Esophagus squamous epithelium (tissue), 4 donors: Measurements from ENCODE around the gene MAP3K8.

Experiments
- POLR2A ChIP-seq, 4 donors: fragments of 450-650 bp; IDR thresholded peaks; one replicate each; pipeline ENCODE4 v1.6.1; 2017; ENCODE audit warnings: antibody characterized with exemption in 4 of 4, mild to moderate bottlenecking in 4 of 4, moderate library complexity in 3 of 4
- TF ChIP-seq, protein P1 (sequence below), 6 experiments: fragments of 450-650 bp in 4 of 6; fragments of 200-600 bp in 2 of 6; sonication (generic) in 2 of 6; IDR thresholded peaks; one replicate each; pipeline ENCODE4 v1.5.1; 2016 to 2019; ENCODE audit warnings: antibody characterized with exemption in 6 of 6, mild to moderate bottlenecking in 4 of 6, moderate library complexity in 4 of 6

DNA sequence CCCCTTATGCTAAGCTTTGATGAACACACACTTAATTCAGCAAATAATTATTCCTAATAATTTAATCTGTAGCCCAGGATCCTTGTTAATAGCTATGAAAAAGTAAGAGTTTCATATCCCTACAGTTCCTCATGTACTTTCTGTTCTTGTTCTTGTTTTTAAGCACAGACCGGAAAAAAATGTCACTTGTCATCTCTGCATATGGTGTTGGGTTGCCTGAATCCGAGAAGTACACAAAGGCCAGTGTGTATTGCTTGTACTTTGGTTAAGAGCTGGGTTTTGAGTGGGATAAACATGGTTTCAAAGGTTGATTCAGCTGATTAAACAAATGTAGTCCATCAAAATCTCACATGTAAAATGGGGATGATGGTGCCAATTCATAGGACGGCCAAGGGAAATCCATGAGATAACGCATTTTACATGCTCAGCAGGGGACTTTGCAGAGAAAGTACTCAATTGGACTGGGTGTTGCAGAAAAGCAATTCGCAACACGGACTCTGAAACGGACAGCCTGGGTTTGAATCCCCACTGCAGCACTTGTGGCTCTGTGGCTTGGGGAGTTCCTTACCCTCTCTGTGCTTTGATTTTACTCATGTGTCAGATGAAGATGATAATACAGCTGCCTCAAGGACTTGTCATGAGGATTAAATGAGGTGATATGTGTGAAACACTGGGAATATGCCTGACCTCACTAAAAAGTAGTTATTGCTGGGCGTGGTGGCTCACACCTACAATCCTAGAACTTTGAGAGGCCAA lies 71.7 kb downstream of the MAP3K8 start:
- no peak for TF ChIP-seq POLR2A (IDR thresholded peaks at IDR 0.05)
- TF ChIP-seq, protein P1, sequence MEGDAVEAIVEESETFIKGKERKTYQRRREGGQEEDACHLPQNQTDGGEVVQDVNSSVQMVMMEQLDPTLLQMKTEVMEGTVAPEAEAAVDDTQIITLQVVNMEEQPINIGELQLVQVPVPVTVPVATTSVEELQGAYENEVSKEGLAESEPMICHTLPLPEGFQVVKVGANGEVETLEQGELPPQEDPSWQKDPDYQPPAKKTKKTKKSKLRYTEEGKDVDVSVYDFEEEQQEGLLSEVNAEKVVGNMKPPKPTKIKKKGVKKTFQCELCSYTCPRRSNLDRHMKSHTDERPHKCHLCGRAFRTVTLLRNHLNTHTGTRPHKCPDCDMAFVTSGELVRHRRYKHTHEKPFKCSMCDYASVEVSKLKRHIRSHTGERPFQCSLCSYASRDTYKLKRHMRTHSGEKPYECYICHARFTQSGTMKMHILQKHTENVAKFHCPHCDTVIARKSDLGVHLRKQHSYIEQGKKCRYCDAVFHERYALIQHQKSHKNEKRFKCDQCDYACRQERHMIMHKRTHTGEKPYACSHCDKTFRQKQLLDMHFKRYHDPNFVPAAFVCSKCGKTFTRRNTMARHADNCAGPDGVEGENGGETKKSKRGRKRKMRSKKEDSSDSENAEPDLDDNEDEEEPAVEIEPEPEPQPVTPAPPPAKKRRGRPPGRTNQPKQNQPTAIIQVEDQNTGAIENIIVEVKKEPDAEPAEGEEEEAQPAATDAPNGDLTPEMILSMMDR (IDR thresholded peaks at IDR 0.05), result no peak
